ENCODE results near the gene WNT9A.

Gene WNT9A

GRCh38 chr1:227919906-227920305 is 27.8 kb downstream of the WNT9A start:
- Histone ChIP-seq H3K9me3 (ENCODE audit: control insufficient read depth, insufficient read depth, low read depth, low read length) (no peaks in the 10 kb centered on the region), H3K4me3 (ENCODE audit: low read depth, low read length) (no peak overlapping the region), H3K27ac (ENCODE audit: extremely low read depth, low read depth, low read length) (no peak overlapping the region), H3K4me1 (ENCODE audit: control insufficient read depth, insufficient read depth, low read length) (0 out of 2 replicates have a peak, but pooled peaks cover 2% of the 10 kb centered on the region), H3K36me3 (ENCODE audit: control insufficient read depth in 2 of 2, insufficient read depth in 1 of 2, low read length in 2 of 2) (peaks cover 0 to 10% of the 10 kb centered on the region in 2 experiments; a peak in 1 of 3 replicates)
- POLR2A ChIA-PET: no interaction called here
- CTCF ChIA-PET: no interaction called here
- TF ChIP-seq ZNF707 (tag by site-specific recombination; IDR thresholded peaks at IDR 0.05) (no peak), GLI4 (tag by site-specific recombination; IDR thresholded peaks at IDR 0.05) (0 out of 2 replicates have a peak, but pooled peaks have one; percentile 6)

DNA sequence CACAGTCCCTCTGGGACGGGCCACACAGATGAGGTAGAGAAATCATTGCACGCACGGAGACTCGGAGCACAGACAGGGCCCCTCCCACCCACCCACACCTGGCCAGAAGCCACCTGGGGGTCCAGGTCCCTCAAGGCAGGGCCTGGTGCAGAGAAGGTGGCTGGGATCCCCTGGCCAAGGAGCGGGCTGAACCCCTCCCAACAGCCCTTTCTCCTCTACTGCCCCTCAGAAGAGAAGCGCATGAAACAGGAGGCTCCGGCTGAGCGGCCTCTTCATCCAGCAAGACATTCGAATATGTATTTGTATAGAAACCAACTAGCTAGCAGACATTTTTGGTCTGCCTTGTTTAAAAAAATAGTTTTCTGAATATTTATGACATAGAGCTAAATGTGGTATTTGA is 29.0 kb downstream of the WNT9A start:
- Histone ChIP-seq H3K4me3 (ENCODE audit: low read depth, low read length) (no peak overlapping the region), H3K4me1 (ENCODE audit: control insufficient read depth, insufficient read depth, low read length) (0 out of 2 replicates have a peak, but pooled peaks cover 2% of the 10 kb centered on the region), H3K27ac (ENCODE audit: extremely low read depth, low read depth, low read length) (no peak overlapping the region), H3K36me3 (ENCODE audit: control insufficient read depth in 2 of 2, insufficient read depth in 1 of 2, low read length in 2 of 2) (peaks cover 0 to 10% of the 10 kb centered on the region in 2 experiments; a peak in 1 of 3 replicates), H3K9me3 (ENCODE audit: control insufficient read depth, insufficient read depth, low read depth, low read length) (no peaks in the 10 kb centered on the region)
- ChIA-PET POLR2A (no interaction called here), CTCF (no interaction called here)
- TF ChIP-seq ZSCAN23 (tag by site-specific recombination; IDR thresholded peaks at IDR 0.05) (no peak), YY2 (tag by site-specific recombination; IDR thresholded peaks at IDR 0.05) (no peak), ZNF426 (tag by site-specific recombination; IDR thresholded peaks at IDR 0.05) (no peak), ZBTB21 (tag by site-specific recombination; IDR thresholded peaks at IDR 0.05) (no peak), PBX3 (CRISPR knock-in tag; IDR thresholded peaks at IDR 0.05) (no peak), ZNF18 (tag by site-specific recombination; IDR thresholded peaks at IDR 0.05) (no peak), ZNF112 (tag by site-specific recombination; IDR thresholded peaks at IDR 0.05) (no peak), ZNF2 (tag by site-specific recombination; IDR thresholded peaks at IDR 0.05) (no peak), ZNF768 (tag by site-specific recombination; IDR thresholded peaks at IDR 0.05) (no peak)

DNA sequence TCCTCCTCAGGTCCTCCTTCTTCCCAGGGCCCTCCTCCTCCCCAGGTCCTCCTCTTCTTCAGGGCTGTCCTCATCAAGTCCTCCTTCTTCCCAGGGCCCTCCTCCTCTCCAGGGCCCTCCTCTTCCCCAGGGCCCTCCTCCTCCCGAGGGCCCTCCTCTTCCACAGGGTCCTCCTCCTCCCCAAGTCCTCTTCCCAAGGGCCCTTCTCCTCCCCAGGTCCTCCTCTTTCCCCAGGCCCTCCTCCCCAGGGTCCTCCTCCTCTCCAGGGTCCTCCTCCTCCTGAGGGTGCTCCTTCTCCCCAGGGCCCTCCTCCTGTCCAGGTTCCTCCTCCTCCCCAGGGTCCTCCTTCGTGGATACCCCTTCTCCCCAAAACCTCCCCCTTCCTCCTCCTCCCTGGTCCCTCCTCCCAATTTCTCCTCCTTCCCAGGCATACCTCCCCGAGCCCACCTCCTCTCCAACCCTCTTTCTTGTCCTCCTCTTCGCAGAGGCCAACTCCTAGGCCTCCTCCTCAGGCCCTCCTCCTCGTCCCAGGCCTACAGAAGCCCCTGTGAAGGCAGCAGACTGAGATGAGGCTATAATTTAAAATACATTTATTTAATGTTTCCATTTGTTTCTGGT is 29.5 kb downstream of the WNT9A start:
- POLR2A ChIA-PET: no interaction called here
- 0 out of 2 replicates have a peak, but pooled peaks cover 2% of the 10 kb centered on the region for H3K4me1 ChIP-seq (ENCODE audit: control insufficient read depth, insufficient read depth, low read length)
- H3K36me3 ChIP-seq (ENCODE audit: control insufficient read depth in 2 of 2, insufficient read depth in 1 of 2, low read length in 2 of 2): peaks cover 0 to 10% of the 10 kb centered on the region in 2 experiments; a peak in 1 of 3 replicates
- CTCF ChIA-PET: no interaction called here
- H3K27ac ChIP-seq (ENCODE audit: extremely low read depth, low read depth, low read length): no peak overlapping the region
- H3K9me3 ChIP-seq (ENCODE audit: control insufficient read depth, insufficient read depth, low read depth, low read length): no peaks in the 10 kb centered on the region
- no peak overlapping the region for H3K4me3 ChIP-seq (ENCODE audit: low read depth, low read length)
- peak; percentile 38 for TF ChIP-seq ZNF335 (tag by site-specific recombination; conservative IDR thresholded peaks at IDR 0.05)
- TF ChIP-seq ZNF473 (tag by site-specific recombination; IDR thresholded peaks at IDR 0.05): peak; percentile 15; the same call in 1 of the 2 replicates
- TF ChIP-seq HOXA7 (CRISPR knock-in tag; IDR thresholded peaks at IDR 0.05; ENCODE audit: borderline replicate concordance): no peak
- no peak for TF ChIP-seq ELK4 (IDR thresholded peaks at IDR 0.05; ENCODE audit: borderline replicate concordance, low read depth, low read length)
- no peak for TF ChIP-seq ZBTB48 (tag by site-specific recombination; IDR thresholded peaks at IDR 0.05)
- peak; percentile 40 for TF ChIP-seq ZFHX2 (tag by site-specific recombination; conservative IDR thresholded peaks at IDR 0.05)
- no peak for TF ChIP-seq SETDB1 (IDR thresholded peaks at IDR 0.05; ENCODE audit: insufficient read length, low read length)
- TF ChIP-seq ZNF266 (tag by site-specific recombination; IDR thresholded peaks at IDR 0.05; ENCODE audit: low read depth): no peak
- TF ChIP-seq, protein P1, sequence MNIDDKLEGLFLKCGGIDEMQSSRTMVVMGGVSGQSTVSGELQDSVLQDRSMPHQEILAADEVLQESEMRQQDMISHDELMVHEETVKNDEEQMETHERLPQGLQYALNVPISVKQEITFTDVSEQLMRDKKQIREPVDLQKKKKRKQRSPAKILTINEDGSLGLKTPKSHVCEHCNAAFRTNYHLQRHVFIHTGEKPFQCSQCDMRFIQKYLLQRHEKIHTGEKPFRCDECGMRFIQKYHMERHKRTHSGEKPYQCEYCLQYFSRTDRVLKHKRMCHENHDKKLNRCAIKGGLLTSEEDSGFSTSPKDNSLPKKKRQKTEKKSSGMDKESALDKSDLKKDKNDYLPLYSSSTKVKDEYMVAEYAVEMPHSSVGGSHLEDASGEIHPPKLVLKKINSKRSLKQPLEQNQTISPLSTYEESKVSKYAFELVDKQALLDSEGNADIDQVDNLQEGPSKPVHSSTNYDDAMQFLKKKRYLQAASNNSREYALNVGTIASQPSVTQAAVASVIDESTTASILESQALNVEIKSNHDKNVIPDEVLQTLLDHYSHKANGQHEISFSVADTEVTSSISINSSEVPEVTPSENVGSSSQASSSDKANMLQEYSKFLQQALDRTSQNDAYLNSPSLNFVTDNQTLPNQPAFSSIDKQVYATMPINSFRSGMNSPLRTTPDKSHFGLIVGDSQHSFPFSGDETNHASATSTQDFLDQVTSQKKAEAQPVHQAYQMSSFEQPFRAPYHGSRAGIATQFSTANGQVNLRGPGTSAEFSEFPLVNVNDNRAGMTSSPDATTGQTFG (tag by site-specific recombination; IDR thresholded peaks at IDR 0.05; ENCODE audit: borderline replicate concordance): no peak
- no peak for TF ChIP-seq ZNF664 (tag by site-specific recombination; IDR thresholded peaks at IDR 0.05)
- TF ChIP-seq ZNF510 (tag by site-specific recombination; IDR thresholded peaks at IDR 0.05; ENCODE audit: insufficient replicate concordance): no peak
- TF ChIP-seq GLI2 (tag by site-specific recombination; IDR thresholded peaks at IDR 0.05; ENCODE audit: borderline replicate concordance, low read depth): no peak
- TF ChIP-seq, protein P2, sequence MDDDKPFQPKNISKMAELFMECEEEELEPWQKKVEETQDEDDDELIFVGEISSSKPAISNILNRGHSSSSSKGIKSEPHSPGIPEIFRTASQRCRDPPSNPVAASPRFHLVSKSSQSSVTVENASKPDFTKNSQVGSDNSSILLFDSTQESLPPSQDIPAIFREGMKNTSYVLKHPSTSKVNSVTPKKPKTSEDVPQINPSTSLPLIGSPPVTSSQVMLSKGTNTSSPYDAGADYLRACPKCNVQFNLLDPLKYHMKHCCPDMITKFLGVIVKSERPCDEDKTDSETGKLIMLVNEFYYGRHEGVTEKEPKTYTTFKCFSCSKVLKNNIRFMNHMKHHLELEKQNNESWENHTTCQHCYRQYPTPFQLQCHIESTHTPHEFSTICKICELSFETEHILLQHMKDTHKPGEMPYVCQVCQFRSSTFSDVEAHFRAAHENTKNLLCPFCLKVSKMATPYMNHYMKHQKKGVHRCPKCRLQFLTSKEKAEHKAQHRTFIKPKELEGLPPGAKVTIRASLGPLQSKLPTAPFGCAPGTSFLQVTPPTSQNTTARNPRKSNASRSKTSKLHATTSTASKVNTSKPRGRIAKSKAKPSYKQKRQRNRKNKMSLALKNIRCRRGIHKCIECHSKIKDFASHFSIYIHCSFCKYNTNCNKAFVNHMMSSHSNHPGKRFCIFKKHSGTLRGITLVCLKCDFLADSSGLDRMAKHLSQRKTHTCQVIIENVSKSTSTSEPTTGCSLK (tag by site-specific recombination; IDR thresholded peaks at IDR 0.05): no peak

All from HEK293 (cell line).